Lung (tissue), 13 donors: ENCODE results near the gene CFAP45. TPM values are rescaled to one million over a fixed set of nuclear protein-coding genes. Genes with fewer than 3 reads are reported as not detected.

Experiments used
- ATAC-seq: fragments of 200-7000 bp; cut with Tn5 transposase; one replicate; pipeline ENCODE4 v1.9.1; 2020; ENCODE audit warnings: moderate number of reproducible peaks; ENCODE audit not compliant: insufficient read depth, low FRiP score
- DNase-seq, 3 donors: peaks; one replicate each; pipeline ENCODE4 v3.0.0-alpha.2; 2013 to 2017
- H3K27ac ChIP-seq, 2 donors: one replicate each; pipeline ENCODE4 v1.5.1; 2013; ENCODE audit warnings: mild to moderate bottlenecking in 2 of 2, moderate library complexity in 2 of 2, control low read depth in 1 of 2, inconsistent platforms in 1 of 2, low read depth in 1 of 2, low read length in 1 of 2
- H3K27me3 ChIP-seq, 3 donors: one replicate each; pipeline ENCODE4 v1.5.1; 2013; ENCODE audit warnings: low read length in 2 of 3; ENCODE audit not compliant: control insufficient read depth in 3 of 3, insufficient read depth in 3 of 3
- H3K36me3 ChIP-seq, 4 donors: one replicate each; pipeline ENCODE4 v1.5.1; 2013; ENCODE audit warnings: low read length in 4 of 4, mild to moderate bottlenecking in 1 of 4, moderate library complexity in 1 of 4; ENCODE audit not compliant: control insufficient read depth in 4 of 4, insufficient read depth in 4 of 4
- H3K4me1 ChIP-seq, 5 donors: one replicate each; pipeline ENCODE4 v1.5.1; 2013; ENCODE audit warnings: low read length in 5 of 5, mild to moderate bottlenecking in 2 of 5, moderate library complexity in 1 of 5; ENCODE audit not compliant: control insufficient read depth in 5 of 5, insufficient read depth in 5 of 5
- H3K4me3 ChIP-seq: one replicate; pipeline ENCODE4 v1.5.1; 2013; ENCODE audit warnings: mild to moderate bottlenecking, control low read depth, moderate library complexity
- H3K9ac ChIP-seq, 2 donors: one replicate each; pipeline ENCODE4 v1.5.1; 2013; ENCODE audit warnings: low read length in 2 of 2, control low read depth in 1 of 2; ENCODE audit not compliant: insufficient read depth in 1 of 2
- H3K9me3 ChIP-seq, 4 donors: one replicate each; pipeline ENCODE4 v1.5.1; 2013; ENCODE audit warnings: low read length in 3 of 4, mild to moderate bottlenecking in 1 of 4, moderate library complexity in 1 of 4; ENCODE audit not compliant: control insufficient read depth in 4 of 4, insufficient read depth in 3 of 4
- WGBS, 2 donors: extraction: QIAGEN DNeasy Blood & Tissue Kit; methylation state at CpG; one replicate each; pipeline ENCODE4 v1.1.7; 2013; 5-methylcytosine and 5-hydroxymethylcytosine counted together
- polyA plus RNA-seq, 2 donors: library from polyadenylated mRNA; stranded (reverse); fragments of 200-250 nt; gene quantifications; one replicate each; pipeline ENCODE4 v1.2.1, GENCODE V29; 2013
- small RNA-seq: library from RNA; depleted of rRNA; stranded (forward); fragments of <200 nt; gene quantifications from one replicate; pipeline ENCODE3, GENCODE V24; 2014; ENCODE audit warnings: low replicate concordance
- total RNA-seq, 2 donors: library from RNA; depleted of rRNA in 1 of 2; stranded (reverse); fragments of >200 nt in 1 of 2; gene quantifications; one replicate each; pipeline ENCODE4 v1.2.1, GENCODE V29; 2014 to 2021
- TF ChIP-seq, protein P1 (sequence below): IDR thresholded peaks from 2 replicates; pipeline ENCODE4 v1.5.1; 2012; ENCODE audit warnings: mild to moderate bottlenecking; ENCODE audit errors: control extremely low read depth, extremely low read depth
- donor health status: control.
- donor health status: control.
- donor health status: Bipolar disorder and iron deficiency.
- donor health status: healthy.
- donor health status: DM: yes; HTN: yes; CAD: no.

CFAP45 gene
- total and polyA plus RNA-seq, 4 donors: 9.4 to 29.5 (median 13.1) TPM

DNA sequence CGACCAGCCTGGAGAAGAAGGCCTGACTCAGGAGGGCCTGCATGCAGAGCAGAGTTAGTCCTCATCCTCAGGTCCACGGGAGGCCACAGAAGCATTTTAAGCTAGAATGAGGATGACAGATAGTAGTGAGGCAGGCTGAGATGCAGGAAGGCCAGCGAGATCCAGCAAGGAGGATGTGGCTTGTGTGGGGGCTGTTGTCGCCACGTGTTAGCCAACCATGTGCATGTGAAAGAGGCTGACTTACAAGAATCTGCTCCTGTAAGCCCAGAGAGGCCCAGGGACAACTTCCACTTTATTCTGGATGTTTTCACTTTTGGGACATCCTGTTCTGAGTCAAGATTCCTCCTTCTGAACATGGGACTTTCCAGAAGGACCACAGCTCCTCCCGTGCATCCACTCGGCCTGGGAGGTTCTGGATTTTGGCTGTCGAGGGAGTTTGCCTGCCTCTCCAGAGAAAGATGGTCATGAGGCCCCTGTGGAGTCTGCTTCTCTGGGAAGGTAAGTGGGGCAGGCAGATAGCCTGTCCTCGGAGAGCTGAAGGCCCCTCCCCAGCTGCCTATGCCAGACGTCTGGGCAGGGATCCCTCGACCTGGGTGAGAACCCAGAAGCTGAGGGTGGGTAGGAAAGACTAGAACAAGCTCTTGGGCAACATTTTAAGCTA is 73.4 kb downstream of the CFAP45 start, which contains the start of gene SLAMF8:
Gene SLAMF8 (plus strand): TSS at position 433 of the 661 bp plus-strand sequence. CDS start 26 bp downstream, at position 459.
- Histone ChIP-seq H3K9ac (no peak within 1 kb of the TSS), H3K9me3 (no peaks in the 10 kb centered on the region), H3K27me3 (peaks cover 0 to 4% (median 0%) of the 10 kb centered on the region in 3 donors), H3K4me3 (no peak within 1 kb of the TSS), H3K4me1 (peaks cover 0 to 18% (median 0%) of the 10 kb centered on the region in 5 donors), H3K36me3 (no peaks in the 10 kb centered on the region), H3K27ac (peak within 1 kb of the TSS in 1 of 2 donors; percentile 26)
- TF ChIP-seq, protein P1, sequence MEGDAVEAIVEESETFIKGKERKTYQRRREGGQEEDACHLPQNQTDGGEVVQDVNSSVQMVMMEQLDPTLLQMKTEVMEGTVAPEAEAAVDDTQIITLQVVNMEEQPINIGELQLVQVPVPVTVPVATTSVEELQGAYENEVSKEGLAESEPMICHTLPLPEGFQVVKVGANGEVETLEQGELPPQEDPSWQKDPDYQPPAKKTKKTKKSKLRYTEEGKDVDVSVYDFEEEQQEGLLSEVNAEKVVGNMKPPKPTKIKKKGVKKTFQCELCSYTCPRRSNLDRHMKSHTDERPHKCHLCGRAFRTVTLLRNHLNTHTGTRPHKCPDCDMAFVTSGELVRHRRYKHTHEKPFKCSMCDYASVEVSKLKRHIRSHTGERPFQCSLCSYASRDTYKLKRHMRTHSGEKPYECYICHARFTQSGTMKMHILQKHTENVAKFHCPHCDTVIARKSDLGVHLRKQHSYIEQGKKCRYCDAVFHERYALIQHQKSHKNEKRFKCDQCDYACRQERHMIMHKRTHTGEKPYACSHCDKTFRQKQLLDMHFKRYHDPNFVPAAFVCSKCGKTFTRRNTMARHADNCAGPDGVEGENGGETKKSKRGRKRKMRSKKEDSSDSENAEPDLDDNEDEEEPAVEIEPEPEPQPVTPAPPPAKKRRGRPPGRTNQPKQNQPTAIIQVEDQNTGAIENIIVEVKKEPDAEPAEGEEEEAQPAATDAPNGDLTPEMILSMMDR: no peak
- no peak for DNase-seq
- ATAC-seq: peak; percentile 36
- 48 to 56% methylated on average over 11 of the region's 11 CpGs for WGBS, 2 donors

DNA sequence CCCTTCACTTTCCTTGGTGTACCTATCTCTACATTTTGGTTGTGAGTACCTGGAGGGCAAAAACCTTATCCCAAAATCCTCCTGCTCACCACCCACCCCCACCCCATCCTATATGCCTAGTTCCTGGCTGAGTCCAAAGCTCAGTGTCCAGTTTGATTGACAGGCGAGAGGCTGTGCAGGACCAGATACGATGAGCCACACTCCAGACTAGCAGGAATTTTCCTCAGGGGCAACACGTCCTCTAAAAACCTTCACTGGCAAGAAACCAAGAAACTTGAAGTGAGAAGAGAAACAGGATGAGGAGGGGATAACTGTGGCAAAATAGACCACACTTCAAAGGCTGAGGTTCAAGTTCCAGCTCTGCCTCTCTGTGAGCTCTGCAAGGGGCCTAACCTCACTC is 74.4 kb downstream of the CFAP45 start:
- no peaks in the 10 kb centered on the region for H3K9me3 ChIP-seq
- no peak for DNase-seq
- WGBS, 2 donors: 51 to 55% methylated on average over 3 of the region's 3 CpGs
- no peaks in the 10 kb centered on the region for H3K36me3 ChIP-seq
- TF ChIP-seq, protein P1: no peak
- peaks cover 0 to 9% (median 0%) of the 10 kb centered on the region in 5 donors for H3K4me1 ChIP-seq
- no peak overlapping the region for H3K27ac ChIP-seq
- H3K4me3 ChIP-seq: no peak overlapping the region
- H3K27me3 ChIP-seq: peaks cover 0 to 4% (median 0%) of the 10 kb centered on the region in 3 donors
- no peak overlapping the region for H3K9ac ChIP-seq
- no peak for ATAC-seq

DNA sequence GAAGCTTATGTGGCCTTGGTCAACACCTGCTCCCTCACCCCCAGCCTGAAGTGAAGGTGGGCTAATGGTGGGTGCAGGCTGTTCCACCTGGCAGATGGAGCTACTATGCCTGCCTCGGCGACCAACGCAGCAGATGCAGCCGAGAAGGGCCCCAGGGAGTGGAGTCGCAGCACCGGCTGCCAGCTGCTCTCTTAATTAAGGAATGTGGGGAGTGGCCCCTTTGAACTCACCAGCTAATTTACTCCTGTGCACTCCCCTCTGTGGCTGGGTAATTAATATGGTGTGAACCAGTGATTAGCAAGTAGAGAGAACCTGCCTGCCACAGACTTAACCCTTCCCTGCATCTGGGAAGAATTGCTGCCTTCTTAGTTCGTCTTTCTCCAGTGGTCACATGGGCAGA is 76.6 kb downstream of the CFAP45 start:
- TF ChIP-seq, protein P1: no peak
- Histone ChIP-seq H3K36me3 (no peaks in the 10 kb centered on the region), H3K4me1 (peaks cover 0 to 4% (median 0%) of the 10 kb centered on the region in 5 donors), H3K9ac (no peak overlapping the region), H3K4me3 (no peak overlapping the region), H3K27ac (no peak overlapping the region), H3K27me3 (peaks cover 0 to 4% (median 0%) of the 10 kb centered on the region in 3 donors), H3K9me3 (no peaks in the 10 kb centered on the region)
- no peak for ATAC-seq
- WGBS, 2 donors: 49 to 63% methylated on average over 7 of the region's 7 CpGs
- peak in 1 of 3 donors; percentile 32 for DNase-seq

Small RNAs within 50 kb of the gene (small RNA-seq; reads per million reads assigned to genes)
- gene MIR4259 (not detected), gene RF00570 (3.1 reads per million, percentile 93 among the genes with 10 or more reads in this experiment)

Other genes with a start within 250 kb of the CFAP45 start
- gene CRP, start 185.6 kb downstream of the CFAP45 start, total RNA-seq: under 1 TPM in 1 of 2 donors, not detected in 1; 0.71 TPM
- gene CRP, start 185.6 kb downstream of the CFAP45 start, polyA plus RNA-seq: under 1 TPM; 0.10 to 0.18 TPM
- gene DUSP23, start 119.2 kb downstream of the CFAP45 start, total RNA-seq: 10 to 100 TPM; 25.8 to 74.9 TPM
- gene DUSP23, start 119.2 kb downstream of the CFAP45 start, polyA plus RNA-seq: 100 to 1,000 TPM; 145 to 244 TPM
- under 1 TPM; 0.64 to 0.77 TPM for gene FCRL6, start 97.8 kb downstream of the CFAP45 start, total RNA-seq
- gene FCRL6, start 97.8 kb downstream of the CFAP45 start, polyA plus RNA-seq: under 1 TPM; 0.55 to 0.82 TPM
- 10 to 100 TPM in 1 of 2 donors, 1 to 10 TPM in 1; 5.2 to 40.7 TPM for gene SLAMF8, start 73.3 kb downstream of the CFAP45 start, total RNA-seq
- 10 to 100 TPM; 16.1 to 67.0 TPM for gene SLAMF8, start 73.3 kb downstream of the CFAP45 start, polyA plus RNA-seq
- gene VSIG8, start 37.5 kb downstream of the CFAP45 start, total RNA-seq: under 1 TPM; 0.23 to 0.46 TPM
- under 1 TPM; 0.13 to 0.22 TPM for gene VSIG8, start 37.5 kb downstream of the CFAP45 start, polyA plus RNA-seq
- 100 to 1,000 TPM; 483 to 738 TPM for gene TAGLN2, start 25.3 kb upstream of the CFAP45 start, total RNA-seq
- 100 to 1,000 TPM; 760 to 788 TPM for gene TAGLN2, start 25.3 kb upstream of the CFAP45 start, polyA plus RNA-seq
- 1 to 10 TPM; 1.8 to 4.9 TPM for gene IGSF9, start 45.4 kb upstream of the CFAP45 start, total RNA-seq
- 1 to 10 TPM; 1.4 to 2.2 TPM for gene IGSF9, start 45.4 kb upstream of the CFAP45 start, polyA plus RNA-seq
- under 1 TPM; 0.43 to 0.74 TPM for gene SLAMF9, start 54.1 kb upstream of the CFAP45 start, total RNA-seq
- gene SLAMF9, start 54.1 kb upstream of the CFAP45 start, polyA plus RNA-seq: under 1 TPM; 0.37 to 0.38 TPM
- gene PIGM, start 131.8 kb upstream of the CFAP45 start, total RNA-seq: 1 to 10 TPM; 7.5 to 9.1 TPM
- gene PIGM, start 131.8 kb upstream of the CFAP45 start, polyA plus RNA-seq: 1 to 10 TPM; 3.7 to 3.9 TPM
- gene KCNJ10, start 170.0 kb upstream of the CFAP45 start, total RNA-seq: under 1 TPM; 0.09 to 0.37 TPM
- gene KCNJ10, start 170.0 kb upstream of the CFAP45 start, polyA plus RNA-seq: under 1 TPM; 0.02 to 0.10 TPM
- gene KCNJ9, start 181.4 kb upstream of the CFAP45 start, total RNA-seq: not detected
- not detected for gene KCNJ9, start 181.4 kb upstream of the CFAP45 start, polyA plus RNA-seq
- gene IGSF8, start 198.5 kb upstream of the CFAP45 start, total RNA-seq: 10 to 100 TPM; 23.5 to 39.5 TPM
- 10 to 100 TPM; 25.8 to 27.7 TPM for gene IGSF8, start 198.5 kb upstream of the CFAP45 start, polyA plus RNA-seq
- gene ATP1A2, start 215.6 kb upstream of the CFAP45 start, total RNA-seq: 1 to 10 TPM; 4.8 to 7.9 TPM
- 1 to 10 TPM; 1.1 to 1.5 TPM for gene ATP1A2, start 215.6 kb upstream of the CFAP45 start, polyA plus RNA-seq